ENCODE results near the gene SLC5A4.
"Not testable (repeated sequence)": the region's sequence is repeated elsewhere in the genome, so short reads cannot be mapped to it uniquely, and the experiment has no call there.

SLC5A4 gene

DNA sequence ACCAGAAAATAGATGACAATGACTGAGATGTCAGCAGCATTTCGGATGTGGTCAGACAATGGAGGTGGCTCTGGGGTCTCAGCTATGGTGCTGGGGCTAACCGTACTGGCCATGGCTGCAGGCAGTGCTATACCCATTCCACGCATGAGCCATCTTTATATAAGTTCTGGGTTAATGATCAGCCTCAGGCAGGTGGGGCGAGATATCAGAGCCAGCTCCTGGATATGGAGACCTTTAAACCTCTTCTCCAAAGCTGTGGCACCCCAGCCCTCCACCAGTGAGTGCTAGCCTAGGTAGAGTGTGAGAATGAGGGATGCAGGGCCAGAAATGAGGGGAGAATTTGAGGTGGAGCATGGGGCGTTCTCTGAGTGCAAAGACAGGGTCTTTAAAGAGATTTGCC, at the start of gene SLC5A4:
TSS of gene SLC5A4 (minus strand) at position 131 of the 400 bp plus-strand sequence. CDS start at position 113, 18 bp downstream.
- no peak for DNase-seq

DNA sequence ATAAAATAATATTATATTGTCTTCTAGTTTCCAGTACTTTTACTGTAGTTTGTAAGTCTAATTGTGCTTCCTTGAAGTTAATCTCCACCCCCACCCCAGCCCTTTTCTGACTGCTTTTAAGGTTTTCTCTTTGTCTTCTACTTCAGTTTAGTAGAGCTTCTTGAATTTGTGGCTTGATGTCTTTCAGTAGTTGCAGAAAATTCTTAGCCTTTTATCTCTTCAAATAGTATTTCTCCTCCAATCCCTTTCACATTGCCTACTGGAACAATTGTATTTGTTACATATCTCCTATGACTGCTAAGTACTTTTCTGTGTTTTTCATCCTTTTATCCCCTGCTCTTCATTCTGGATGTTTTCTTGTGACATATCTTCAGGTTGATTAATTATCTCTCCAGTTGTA, 38.8 kb upstream of the SLC5A4 start:
- not testable (repeated sequence) for DNase-seq

DNA sequence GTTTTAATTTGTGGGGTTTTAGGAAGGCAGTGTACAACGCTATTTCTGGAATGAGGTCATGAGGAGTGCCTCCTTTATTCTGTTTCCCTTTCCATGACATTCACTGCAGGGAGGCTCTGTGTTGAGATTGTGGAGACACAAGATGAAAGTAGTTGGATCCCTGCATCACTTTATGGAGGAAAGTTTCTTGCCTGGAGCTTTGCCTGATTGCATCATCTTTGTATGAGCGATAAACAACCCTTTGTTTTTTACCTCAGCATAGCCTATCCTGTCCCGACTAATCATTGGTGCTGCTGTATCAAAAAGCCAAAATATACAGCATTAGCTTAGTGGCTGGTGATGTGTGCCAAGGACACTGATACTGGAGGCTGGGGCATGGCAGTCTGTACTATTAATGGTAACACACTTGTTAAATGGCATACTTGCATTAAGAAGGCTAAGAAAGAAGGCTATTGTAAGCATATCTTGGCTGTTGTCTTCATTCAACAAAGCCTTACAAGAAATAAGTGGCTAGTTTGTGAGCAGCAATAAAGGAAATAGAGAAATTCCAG, 31.2 kb upstream of the SLC5A4 start:
- DNase-seq, result no peak

DNA sequence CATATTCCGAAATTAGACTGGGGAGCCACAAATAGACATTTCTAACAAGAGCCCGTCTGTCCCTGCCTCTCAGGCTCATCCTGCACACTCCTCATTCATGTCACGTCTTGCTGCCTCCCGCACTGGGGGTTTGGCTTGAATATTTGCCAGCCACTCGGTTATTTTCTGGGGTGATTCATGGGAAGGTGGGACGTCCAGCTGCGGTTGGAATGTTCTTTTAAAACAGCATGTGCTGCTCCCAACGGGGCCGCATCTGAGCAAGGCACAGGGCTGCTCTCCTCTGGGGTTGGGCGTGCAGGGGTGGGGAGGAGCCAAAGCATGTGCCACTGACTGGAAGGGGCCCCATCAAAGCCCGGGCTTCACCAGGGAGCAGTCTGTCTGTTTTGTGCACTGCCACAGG, 25.9 kb upstream of the SLC5A4 start:
- no peak for DNase-seq

DNA sequence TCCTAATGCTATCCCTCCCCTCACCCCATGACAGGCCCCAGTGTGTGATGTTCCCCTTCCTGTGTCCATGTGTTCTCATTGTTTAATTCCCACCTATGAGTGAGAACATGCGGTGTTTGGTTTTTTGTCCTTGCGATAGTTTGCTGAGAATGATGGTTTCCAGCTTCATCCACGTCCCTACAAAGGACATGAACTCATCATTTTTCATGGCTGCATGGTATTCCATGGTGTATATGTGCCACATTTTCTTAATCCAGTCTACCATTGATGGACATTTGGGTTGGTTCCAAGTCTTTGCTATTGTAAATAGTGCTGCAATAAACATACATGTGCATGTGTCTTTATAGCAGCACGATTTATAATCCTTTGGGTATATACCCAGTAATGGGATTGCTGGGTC, 20.2 kb upstream of the SLC5A4 start:
- not testable (repeated sequence) for DNase-seq

DNA sequence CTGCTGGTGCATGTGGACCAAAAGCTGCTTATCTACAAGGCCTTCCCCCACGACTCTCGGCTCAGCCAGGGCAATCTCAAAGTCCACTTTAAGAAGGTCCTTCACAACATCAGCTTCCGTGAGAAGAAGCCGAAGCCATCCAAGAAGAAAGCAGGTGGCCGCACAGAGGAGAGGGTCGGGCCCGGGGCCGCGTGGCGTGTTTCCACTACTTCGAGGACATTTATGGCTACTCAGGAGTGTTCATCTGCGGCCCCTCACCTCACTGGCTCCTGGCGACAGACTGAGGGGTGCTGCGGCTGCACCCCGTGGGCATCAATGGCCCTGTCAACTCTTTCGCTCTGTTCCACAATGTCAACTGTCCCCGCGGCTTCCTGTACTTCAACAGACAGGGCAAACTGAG, 16.2 kb upstream of the SLC5A4 start:
- DNase-seq, result no peak

DNA sequence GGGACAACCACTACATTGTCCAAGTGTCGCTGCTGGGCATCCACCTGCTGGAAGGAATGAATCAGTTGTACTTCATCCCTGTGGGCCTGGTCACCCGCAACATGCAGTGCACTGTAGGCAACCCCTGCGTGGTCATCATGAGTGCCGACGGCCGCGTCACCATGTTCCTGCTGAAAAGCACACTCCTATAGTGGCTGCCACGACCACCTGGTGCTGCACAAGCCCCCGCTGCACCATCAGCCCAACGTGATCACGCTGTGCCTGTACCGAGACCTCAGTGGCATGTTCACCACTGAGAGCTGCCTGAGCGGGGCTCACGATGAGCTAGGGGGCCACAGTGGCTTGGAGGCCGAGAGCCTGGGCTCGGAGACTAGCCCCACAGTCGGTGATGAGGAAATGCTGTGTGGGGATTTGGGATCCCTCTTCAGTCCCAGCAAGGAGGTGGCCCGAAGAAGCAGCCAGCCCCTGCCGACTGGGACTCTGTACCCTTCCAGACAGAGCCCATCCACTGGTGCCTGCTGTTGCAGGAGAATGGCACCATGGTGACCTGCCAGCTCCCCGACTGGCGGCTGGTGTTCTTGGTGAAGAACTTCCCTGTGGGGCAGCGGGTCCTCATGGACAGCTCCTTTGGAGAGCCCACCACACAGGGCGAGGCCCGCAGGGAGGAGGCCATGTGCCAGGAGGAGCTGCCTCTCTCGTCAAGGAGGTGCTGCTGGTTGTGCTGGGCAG, 15.7 kb upstream of the SLC5A4 start:
- no peak for DNase-seq

DNA sequence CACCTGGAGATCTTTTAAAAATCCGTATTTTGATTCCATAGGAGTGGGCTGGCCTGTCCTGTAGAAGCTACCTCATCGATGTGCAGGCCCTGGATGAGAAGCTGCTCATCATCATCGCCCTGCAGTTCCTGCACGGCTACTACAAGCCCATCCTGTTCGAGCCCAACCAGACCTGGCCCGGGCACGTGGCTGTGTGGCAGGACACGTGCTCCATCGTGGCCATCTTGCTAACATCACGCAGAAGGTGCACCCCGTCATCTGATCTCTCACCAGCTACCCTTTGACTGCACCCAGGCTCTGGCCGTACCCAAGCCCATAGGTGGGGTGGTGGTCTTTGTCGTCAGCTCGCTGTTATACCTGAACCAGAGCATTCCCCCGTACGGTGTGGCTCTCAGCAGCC, 14.2 kb upstream of the SLC5A4 start:
- DNase-seq, result no peak

DNA sequence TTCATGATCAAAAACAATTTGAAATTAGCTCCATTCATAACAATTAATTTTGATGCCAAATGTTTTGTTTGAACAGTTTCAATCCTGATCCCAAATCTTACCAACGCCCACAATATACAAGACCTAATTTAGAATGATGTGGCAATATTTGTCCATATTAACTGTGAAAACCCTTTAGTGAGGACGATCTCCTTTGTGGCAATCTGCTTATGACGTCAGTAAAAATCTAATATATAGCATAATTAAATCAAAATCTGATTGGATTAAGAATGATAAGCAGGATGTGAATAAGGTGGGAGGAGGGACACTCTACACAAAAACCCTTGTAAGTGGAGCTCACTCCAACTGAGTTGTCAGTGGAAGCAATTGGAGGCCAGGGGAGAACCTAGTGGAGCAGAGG, 11.9 kb upstream of the SLC5A4 start:
- no peak for DNase-seq

DNA sequence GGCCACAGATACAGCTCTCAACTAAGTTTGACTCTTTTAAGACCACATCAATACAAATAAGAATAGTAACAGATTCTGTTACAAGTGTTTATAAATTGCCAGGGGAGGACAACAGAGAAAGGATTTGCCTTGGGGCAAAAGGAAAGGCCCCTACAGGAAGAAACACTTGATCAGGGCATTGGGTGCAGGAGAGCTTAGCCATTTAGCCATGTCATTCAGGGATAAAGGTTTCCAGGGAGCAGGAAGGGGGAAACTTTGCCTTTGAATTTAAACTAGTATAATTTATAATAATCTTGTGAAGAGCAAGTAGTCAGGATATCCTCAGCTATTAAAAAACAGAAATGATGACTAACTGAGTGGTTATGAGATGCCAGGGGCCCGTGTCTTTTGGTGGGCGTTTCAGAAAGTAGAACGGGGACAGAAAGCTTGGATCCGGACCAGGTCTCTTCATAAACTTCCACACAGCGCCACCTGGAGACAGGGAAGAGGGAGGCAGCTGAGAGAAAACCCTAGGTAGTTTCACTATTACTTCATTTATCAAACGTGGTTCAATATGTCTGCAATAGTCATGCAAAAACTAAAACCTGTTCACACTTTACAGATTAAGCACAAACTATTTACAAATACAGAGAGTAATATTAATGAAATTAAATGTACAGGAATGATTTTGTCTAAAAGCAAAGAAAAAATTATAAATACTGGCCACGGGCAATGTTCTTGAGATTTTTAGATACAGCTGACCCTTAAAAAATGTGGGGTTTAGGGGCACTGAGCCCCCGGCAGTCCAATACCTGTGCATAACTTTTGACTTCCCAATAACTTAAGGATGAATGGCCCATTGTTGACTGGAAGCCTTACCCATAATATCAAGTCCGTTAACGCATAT, 11.0 kb upstream of the SLC5A4 start:
- peak; percentile 84 for DNase-seq

DNA sequence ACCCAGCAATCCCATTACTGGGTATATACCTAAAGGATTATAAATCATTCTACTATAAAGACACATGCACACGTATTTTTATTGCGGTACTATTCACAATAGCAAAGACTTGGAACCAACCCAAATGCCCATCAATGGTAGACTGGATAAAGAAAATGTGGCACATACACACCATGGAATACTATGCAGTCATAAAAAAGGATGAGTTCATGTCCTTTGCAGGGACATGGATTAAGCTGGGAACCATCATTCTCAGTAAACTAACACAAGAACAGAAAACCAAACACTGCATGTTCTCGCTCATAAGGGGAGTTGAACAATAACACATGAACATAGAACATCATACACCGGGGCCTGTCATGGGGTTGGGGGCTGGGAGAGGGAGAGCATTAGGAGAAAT, 8.5 kb upstream of the SLC5A4 start:
- DNase-seq, result not testable (repeated sequence)

DNA sequence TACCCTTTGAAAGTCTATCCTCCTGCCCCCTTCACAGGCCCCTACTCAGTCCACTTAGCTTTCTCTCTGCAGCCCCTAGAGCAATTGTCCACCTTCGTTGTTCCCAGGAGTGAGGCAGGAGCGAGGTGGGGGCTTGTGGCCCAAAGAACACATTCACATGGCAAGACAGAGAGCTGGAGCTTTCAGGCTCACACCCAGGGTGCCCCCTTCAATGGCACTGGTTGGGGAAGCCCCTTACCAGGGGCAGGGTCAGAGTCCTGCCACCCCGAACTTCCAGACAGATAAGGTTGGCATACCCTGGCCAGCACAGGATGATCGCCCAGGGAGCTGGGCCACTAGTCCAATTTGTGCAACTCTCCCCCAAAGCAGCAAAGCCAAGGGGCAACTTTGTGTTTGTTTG, 6.2 kb upstream of the SLC5A4 start:
- DNase-seq, result no peak

DNA sequence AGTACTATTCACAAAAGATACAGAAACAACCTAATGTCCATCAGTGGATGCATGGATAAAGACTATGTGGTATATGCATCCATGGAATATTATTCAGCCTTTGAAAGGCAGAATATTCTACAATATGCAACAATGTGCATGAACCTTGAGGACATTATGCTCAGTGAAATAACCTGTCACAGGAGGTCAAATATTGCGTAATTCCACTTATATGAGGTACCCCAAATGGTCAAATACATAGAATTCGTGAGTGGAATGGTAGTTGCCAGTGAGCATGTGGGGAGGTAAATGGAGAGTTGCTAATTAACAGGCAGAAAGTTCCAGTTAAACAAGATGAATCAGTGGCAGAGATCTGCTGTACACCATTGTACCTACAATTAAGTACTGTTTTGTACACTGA, 3.6 kb upstream of the SLC5A4 start:
- DNase-seq, result no peak

DNA sequence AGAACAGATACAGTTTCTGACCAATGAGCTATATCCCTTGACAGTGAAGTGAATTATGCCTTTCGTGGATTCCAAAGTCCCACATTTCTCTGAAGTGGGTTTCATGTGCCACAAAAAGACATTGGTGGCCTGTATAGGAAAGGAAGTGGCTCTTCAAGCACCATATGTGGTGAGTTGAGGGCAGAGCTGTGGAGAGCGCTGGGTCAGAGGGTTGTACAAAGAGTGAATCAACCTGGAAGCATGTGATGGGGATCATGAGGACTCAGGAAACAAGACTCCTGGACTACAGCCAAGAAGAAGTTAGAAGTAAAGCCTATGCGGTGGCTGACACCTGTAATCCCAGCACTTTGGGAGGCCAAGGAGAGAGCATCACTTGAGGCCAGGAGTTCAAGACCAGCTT, 579 bp upstream of the SLC5A4 start:
- no peak for DNase-seq

DNA sequence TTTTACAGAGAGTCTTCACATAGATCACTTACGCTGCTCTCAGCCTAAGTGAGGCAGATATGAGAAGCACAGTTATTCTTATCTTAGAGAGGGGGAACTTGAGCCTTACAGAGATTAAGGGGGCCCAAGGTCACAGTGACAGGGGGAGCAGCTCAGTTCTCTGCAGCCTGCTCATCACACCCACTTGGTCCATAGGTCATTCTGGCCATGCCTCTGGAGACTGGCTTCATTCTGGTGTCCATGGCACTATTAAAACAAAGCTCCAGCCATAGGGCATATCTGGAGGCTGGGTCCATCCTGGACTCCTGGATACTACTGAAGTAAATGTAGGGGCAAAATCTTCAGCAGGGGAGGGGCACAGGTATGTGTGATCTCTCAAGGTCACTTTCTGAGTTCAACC, 5.9 kb downstream of the SLC5A4 start:
- DNase-seq, result no peak

DNA sequence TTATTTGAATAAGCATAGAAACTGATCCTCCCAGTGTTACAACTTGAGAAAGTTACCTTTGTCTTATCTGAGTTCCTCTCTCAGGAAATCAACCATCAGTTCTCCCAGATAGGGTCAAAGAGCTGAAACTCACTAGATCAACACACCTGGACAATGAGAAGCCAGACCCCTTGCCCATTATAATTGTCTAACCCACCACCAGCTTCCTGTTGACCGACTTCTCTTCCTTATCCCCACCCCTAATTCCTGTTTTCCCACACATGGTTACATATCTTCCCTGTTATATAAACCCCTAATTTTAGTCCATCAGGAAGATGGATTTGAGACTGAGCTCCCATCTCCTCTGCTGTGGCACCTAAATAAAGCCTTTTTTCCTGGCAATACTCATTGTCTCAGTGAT, 6.9 kb downstream of the SLC5A4 start:
- no peak for DNase-seq

DNA sequence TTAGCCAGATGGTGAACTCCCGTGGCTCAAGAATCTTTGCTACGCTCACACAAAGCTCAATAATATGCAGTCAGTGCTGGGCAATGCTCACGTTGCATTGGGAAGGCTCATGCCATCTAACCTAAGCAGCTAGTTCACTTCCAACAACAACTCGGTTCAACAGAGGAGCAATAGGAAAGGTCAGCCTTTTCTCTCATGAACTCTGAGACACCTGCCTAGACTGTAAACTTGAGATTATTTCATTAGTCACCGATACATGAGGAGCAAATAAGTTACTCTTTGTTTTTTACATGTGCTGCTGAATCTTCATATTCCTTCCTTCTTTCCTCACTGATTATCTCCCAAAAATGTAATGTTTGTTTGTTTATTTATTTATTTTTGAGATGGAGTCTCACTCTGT, 9.0 kb downstream of the SLC5A4 start:
- no peak for DNase-seq

DNA sequence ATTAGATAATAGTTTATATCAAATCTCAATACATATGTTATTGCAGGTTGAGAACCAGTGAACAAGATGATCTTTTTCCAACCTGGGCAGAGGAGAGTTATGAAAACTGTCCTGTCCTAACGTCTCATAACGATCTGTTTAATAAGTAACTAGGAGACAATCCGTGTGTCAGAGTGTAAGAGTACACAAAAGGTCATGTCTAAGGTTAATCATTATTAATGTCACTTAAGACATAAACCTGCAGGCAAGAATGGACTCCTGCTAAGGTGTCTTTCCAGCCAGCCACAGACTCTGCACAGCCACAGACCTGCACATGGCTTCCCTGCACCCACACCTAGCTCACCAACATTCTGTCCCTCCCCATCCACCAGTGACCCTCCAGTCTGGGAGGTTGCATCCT, 10.1 kb downstream of the SLC5A4 start:
- no peak for DNase-seq

DNA sequence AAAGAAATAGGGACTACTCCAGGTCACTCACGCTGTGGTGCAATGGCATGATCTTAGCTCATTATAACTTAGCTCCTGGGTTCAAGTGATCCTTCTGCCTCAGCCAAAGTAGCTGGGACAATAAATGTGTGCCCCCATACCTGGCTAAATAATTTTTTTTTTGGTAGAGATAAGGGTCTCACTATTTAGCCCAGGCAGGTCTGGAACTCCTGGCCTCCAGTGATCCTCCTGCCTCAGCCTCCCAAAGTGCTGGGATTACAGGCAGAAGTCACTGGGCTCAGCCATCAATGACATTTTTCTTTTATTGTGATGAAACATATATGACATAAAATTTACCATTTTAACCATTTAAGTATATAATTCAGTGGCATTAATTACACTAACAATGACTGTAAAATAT, 10.6 kb downstream of the SLC5A4 start:
- no peak for DNase-seq

DNA sequence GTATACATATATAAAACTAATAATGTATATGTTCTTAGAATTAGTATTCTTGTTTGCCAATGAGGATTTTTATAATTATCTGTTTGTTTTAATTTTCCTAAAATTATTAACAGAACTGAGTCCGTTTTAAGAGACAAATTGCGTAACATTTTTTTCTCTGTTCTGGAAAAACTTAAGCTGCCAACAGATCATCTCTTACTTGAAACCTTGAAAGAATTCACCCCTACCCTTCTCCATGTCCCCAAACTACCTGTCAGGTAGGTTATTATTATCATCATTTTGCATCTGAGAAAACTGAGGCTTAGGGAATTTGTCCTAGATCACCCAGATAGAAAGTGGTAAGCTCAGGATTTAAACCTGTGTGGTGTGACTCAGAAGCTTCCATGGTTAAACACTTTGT, 14.7 kb downstream of the SLC5A4 start:
- no peak for DNase-seq

DNA sequence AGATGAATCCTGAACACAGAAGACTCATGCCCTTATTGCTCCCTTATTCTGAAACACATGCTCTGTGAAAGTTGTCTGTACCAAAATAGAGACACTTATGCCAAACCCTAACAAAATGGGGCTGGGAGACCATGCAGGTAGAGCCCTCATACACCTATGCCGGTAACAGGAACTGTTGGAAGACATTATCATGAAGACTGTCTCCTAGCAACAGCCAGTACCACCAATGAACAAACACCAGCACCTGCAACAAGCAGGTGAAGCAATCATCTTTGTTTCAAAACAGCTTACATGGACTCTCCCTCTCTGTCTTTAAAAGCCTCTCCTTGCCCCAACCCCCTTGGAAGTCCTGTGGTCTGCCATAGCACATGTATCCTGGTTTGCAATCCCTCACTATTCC, 17.2 kb downstream of the SLC5A4 start:
- no peak for DNase-seq

DNA sequence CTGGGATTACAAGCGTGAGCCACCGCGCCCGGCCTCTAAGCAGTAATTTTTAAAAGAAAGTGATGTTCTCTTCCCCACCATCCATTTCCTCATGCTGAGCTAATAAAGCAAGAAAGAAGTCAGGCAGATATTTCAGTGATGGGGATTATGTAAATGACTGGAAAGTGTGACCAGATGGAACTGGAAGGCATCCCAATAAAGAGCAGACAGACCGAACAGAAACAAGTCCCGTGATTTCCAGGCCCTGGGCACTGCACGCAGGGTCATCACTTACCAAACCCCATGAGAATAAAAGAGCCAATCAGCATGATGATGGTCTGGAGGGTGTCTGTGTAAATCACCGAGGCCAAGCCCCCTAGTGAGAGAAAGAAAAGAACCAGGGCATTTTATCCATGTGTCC, 18.2 kb downstream of the SLC5A4 start:
- DNase-seq, result no peak

DNA sequence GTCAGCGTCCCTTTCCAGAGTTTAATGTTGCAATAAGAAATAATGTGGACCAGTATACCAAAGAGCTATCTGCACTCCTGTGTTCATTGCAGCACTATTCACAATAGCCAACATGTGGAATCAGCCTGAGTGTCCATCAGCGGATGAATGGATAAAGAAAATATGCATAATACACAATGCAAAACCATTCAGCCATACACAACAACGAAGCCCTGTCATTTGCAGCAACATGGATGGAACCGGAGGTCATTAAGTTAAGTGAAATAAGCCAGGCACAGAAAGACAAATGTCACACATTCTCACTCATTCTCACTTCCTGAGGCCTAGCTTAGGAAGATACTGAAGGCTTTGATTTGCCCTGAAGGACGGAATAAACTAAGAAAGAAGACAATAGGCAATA, 22.1 kb downstream of the SLC5A4 start:
- DNase-seq, result no peak

DNA sequence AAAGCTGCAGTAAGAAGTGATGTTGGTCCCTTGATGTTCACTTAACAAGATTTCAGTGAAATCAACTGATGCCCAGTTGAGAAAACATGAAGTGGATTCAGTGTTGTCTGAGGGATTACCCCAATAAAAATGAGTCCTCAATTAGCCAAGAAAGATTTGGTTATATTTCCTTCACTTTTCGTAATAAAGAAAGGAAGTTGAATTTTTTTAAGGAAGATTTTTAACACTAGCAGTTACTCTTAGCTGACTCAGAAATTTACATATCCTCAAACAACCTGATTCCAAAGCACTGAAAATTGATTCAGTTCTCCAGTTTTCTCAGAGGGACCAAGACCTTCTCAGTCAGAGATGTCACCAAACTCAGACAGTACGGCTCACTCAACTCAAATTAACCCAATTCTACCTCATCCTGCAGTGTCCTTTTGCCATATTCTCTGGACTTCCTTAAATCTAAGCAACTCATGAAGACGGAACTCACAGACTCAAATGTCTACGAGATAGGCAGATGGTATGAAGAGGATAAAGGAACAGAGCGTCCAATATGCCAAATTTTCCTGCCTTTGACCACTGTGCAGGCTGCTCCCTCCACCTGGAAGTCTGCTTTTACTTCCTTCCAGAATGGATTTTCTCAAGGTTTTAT, 22.8 kb downstream of the SLC5A4 start:
- no peak for DNase-seq

Measured in stimulated activated CD4-positive, alpha-beta T cell treated with anti-CD3 and anti-CD28 coated beads, Interleukin-4, amount 100 ng/mL, for 24 hours (primary cell).